ENCODE measurements around the gene ZNF581.

ZNF581 gene

DNA sequence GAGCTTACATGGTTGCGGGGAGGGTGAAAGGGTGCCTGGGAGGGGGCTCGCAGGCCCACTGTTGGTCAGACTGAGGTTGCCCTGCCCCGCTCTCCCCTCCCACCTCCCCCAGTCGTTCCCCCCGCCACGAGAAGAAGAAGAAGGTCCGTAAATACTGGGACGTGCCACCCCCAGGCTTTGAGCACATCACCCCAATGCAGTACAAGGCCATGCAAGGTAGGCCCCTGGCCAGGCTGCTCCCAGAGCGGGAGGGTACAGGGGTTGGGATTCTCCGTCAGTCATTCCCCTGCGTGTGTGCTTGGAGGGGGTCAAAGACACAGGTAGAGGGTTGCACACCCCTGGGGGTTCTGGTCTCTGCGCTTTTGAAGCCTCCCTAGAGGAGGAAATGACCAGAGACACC lies 17.0 kb downstream of the ZNF581 start:
- H3K27me3 ChIP-seq: no peaks in the 10 kb centered on the region
- peaks cover 0 to 48% (median 47%) of the 10 kb centered on the region in 4 donors for H3K4me1 ChIP-seq
- DNase-seq: no peak
- no peak overlapping the region for H3K4me3 ChIP-seq
- H3K9me3 ChIP-seq: no peaks in the 10 kb centered on the region
- no peak overlapping the region for H3K27ac ChIP-seq
- H3K36me3 ChIP-seq: peaks cover 44 to 71% (median 62%) of the 10 kb centered on the region in 3 donors
- intact Hi-C loops (cut with DNase I; ENCODE audit: low total_unique reads): no loop called here
- TF ChIP-seq, protein P1, sequence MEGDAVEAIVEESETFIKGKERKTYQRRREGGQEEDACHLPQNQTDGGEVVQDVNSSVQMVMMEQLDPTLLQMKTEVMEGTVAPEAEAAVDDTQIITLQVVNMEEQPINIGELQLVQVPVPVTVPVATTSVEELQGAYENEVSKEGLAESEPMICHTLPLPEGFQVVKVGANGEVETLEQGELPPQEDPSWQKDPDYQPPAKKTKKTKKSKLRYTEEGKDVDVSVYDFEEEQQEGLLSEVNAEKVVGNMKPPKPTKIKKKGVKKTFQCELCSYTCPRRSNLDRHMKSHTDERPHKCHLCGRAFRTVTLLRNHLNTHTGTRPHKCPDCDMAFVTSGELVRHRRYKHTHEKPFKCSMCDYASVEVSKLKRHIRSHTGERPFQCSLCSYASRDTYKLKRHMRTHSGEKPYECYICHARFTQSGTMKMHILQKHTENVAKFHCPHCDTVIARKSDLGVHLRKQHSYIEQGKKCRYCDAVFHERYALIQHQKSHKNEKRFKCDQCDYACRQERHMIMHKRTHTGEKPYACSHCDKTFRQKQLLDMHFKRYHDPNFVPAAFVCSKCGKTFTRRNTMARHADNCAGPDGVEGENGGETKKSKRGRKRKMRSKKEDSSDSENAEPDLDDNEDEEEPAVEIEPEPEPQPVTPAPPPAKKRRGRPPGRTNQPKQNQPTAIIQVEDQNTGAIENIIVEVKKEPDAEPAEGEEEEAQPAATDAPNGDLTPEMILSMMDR (IDR thresholded peaks at IDR 0.05): no peak

DNA sequence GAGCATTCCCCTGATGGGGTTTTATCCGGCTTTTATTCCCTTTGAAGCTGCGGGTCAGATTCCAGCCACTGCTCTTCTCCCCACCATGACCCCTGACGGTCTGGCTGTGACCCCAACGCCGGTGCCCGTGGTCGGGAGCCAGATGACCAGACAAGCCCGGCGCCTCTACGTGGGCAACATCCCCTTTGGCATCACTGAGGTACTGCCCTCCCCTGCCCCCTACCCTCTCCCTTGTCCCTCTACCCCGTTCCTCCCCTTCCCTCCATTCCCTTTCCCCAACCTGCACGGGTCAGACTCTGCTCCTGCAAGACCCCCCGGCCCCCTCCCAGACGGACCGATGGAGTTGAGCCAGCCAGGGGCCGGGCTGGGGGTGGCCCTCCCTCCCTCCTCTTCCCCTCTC lies 17.5 kb downstream of the ZNF581 start:
- Histone ChIP-seq H3K4me3 (no peak overlapping the region), H3K36me3 (peaks cover 50 to 77% (median 68%) of the 10 kb centered on the region in 3 donors), H3K9me3 (no peaks in the 10 kb centered on the region), H3K27ac (no peak overlapping the region), H3K27me3 (no peaks in the 10 kb centered on the region), H3K4me1 (peaks cover 0 to 43% (median 42%) of the 10 kb centered on the region in 4 donors)
- no peak for DNase-seq
- TF ChIP-seq, protein P1 (IDR thresholded peaks at IDR 0.05): no peak
- intact Hi-C loops (cut with DNase I; ENCODE audit: low total_unique reads): no loop called here

DNA sequence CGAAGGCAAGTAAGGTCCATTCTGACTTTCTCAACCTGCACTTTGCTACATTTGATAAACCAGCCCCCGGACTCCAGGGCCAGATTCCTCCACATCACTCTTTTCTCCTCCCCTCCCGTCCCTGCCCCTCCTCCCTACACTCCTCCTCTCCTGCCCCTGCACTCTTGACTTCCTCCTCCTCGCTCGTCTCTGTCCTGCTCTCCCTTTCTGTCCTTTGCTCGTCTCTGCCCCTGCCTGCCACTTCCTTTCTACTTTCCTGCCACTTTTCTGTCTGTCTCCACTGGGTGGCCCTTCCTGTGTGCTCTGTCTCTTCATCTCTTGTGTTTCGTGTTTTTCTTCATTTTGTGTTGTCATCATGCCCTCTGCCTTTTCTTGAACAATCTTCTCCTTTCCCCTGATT lies 18.4 kb downstream of the ZNF581 start:
- Histone ChIP-seq H3K4me3 (no peak overlapping the region), H3K27me3 (no peaks in the 10 kb centered on the region), H3K4me1 (peaks cover 0 to 35% (median 34%) of the 10 kb centered on the region in 4 donors), H3K9me3 (no peaks in the 10 kb centered on the region), H3K36me3 (peaks cover 58 to 85% (median 76%) of the 10 kb centered on the region in 3 donors), H3K27ac (no peak overlapping the region)
- no peak for DNase-seq
- intact Hi-C loops (cut with DNase I; ENCODE audit: low total_unique reads): no loop called here
- TF ChIP-seq, protein P1 (IDR thresholded peaks at IDR 0.05): no peak

DNA sequence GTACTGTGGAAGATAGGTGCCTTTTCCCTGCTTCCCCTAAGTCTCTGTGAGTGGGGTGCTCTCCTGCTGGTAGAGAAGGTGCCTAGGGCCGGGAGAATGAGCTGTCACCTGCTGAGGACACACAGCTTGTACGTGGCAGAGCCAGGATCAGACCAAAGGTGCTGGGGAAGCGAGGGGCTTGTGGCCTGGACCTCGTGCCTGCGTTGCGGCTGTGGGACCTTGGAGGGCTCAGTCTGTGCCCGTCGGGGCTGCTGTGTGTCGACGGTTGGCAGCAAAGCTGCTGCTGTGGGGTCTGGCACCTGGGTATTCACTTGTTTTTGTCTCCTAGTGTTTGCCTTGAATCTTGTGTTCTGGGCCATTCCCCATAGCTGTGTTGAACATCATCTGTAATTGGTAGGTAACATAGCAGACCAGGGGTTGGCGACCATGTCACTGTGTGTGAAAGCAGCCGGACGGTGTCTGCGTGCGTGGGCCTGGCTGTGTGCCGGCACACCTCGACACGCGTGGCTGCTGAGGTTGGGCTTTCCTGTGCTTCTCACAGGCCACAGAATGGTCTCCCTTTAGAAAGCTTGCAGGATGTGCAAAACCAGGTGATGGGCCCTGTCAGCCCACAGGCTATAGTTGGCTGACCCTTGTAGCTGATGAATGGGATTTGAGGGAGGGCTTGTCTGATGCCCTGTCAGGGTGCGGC lies 20.5 kb downstream of the ZNF581 start:
- Histone ChIP-seq H3K4me3 (no peak overlapping the region), H3K4me1 (peaks cover 0 to 13% (median 12%) of the 10 kb centered on the region in 4 donors), H3K27ac (no peak overlapping the region), H3K36me3 (peaks cover 78 to 100% (median 97%) of the 10 kb centered on the region in 3 donors), H3K27me3 (no peaks in the 10 kb centered on the region), H3K9me3 (no peaks in the 10 kb centered on the region)
- intact Hi-C loops (cut with DNase I; ENCODE audit: low total_unique reads): no loop called here
- TF ChIP-seq, protein P1 (IDR thresholded peaks at IDR 0.05): no peak
- no peak for DNase-seq

DNA sequence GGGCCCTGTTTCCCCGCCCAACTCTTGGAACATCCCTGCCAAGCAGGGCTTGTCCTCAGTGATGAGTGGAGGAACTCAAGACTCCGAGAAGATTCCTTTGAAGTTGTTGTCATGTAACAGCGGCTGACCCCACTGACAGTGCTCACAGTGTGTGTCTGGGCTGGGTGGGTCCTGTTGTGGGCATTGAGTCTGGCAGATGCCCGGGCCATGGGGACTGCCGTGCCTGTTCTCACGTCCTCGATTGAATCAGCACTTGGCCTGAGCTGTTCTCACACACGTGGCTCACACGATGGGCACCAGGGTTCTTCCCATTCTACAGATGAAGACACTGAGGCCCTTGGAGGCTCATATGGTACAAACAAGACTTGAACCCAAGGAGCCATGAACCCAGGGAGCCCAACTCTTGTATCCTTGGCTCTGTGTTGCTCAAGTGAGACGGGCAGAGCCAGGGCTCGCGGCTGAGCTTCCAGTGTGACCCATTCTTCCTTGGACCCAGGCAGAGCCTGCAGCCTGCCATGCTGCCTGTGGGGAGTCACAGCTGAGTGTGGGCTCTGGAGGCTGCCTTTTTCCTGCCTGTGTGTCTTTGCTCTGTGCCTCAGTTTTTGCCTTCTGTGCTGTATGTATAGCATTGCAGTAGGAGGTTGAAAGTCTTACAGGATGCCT lies 23.0 kb downstream of the ZNF581 start:
- Histone ChIP-seq H3K36me3 (peaks cover 83 to 100% (median 95%) of the 10 kb centered on the region in 3 donors), H3K27me3 (no peaks in the 10 kb centered on the region), H3K27ac (no peak overlapping the region), H3K9me3 (no peaks in the 10 kb centered on the region), H3K4me1 (peaks cover 0 to 6% (median 0%) of the 10 kb centered on the region in 4 donors), H3K4me3 (no peak overlapping the region)
- intact Hi-C loops (cut with DNase I; ENCODE audit: low total_unique reads): no loop called here
- TF ChIP-seq, protein P1 (IDR thresholded peaks at IDR 0.05): no peak
- DNase-seq: no peak
